HL-60 (cell line): Measurements from ENCODE around the gene IL1RN.

Experiments used
- DNase-seq, 2 experiments: peaks; one replicate each; pipeline ENCODE4 v3.0.0-alpha.2; 2010 to 2020; ENCODE audit warnings: low read depth in 1 of 2, low spot score in 1 of 2
- H3K27ac ChIP-seq: fragments of 250-450 bp; sonication (Bioruptor Pico); replicated peaks from 2 replicates; pipeline ENCODE4 v1.5.1; 2020; ENCODE audit warnings: mild to moderate bottlenecking, moderate library complexity
- H3K27me3 ChIP-seq: fragments of 250-450 bp; sonication (Bioruptor Pico); 2 replicates; pipeline ENCODE4 v1.5.1; 2021; ENCODE audit warnings: mild to moderate bottlenecking, moderate library complexity; ENCODE audit not compliant: insufficient read depth, poor library complexity, severe bottlenecking
- H3K4me3 ChIP-seq: replicated peaks from 2 replicates; pipeline ENCODE4 v1.5.1; 2011; ENCODE audit warnings: mild to moderate bottlenecking, control low read depth, low read length; ENCODE audit not compliant: insufficient read depth
- GABPA ChIP-seq: IDR thresholded peaks from 2 replicates; pipeline ENCODE4 v1.6.1; 2012; ENCODE audit warnings: low read depth
- POLR2AphosphoS5 ChIP-seq: IDR thresholded peaks from 2 replicates; pipeline ENCODE4 v1.6.1; 2012; ENCODE audit warnings: low read depth
- SPI1 ChIP-seq: IDR thresholded peaks from 2 replicates; pipeline ENCODE4 v1.6.1; 2012; ENCODE audit warnings: low read depth, mild to moderate bottlenecking, borderline replicate concordance
- TF ChIP-seq, protein P1 (sequence below): IDR thresholded peaks from one replicate; pipeline ENCODE4 v1.5.1; 2011; ENCODE audit warnings: low read length, control low read depth, inconsistent platforms; ENCODE audit not compliant: insufficient read depth
- TF ChIP-seq, protein P2 (sequence below): IDR thresholded peaks from 2 replicates; pipeline ENCODE4 v1.6.1; 2012; ENCODE audit warnings: low read depth; ENCODE audit not compliant: insufficient replicate concordance

Gene IL1RN

DNA sequence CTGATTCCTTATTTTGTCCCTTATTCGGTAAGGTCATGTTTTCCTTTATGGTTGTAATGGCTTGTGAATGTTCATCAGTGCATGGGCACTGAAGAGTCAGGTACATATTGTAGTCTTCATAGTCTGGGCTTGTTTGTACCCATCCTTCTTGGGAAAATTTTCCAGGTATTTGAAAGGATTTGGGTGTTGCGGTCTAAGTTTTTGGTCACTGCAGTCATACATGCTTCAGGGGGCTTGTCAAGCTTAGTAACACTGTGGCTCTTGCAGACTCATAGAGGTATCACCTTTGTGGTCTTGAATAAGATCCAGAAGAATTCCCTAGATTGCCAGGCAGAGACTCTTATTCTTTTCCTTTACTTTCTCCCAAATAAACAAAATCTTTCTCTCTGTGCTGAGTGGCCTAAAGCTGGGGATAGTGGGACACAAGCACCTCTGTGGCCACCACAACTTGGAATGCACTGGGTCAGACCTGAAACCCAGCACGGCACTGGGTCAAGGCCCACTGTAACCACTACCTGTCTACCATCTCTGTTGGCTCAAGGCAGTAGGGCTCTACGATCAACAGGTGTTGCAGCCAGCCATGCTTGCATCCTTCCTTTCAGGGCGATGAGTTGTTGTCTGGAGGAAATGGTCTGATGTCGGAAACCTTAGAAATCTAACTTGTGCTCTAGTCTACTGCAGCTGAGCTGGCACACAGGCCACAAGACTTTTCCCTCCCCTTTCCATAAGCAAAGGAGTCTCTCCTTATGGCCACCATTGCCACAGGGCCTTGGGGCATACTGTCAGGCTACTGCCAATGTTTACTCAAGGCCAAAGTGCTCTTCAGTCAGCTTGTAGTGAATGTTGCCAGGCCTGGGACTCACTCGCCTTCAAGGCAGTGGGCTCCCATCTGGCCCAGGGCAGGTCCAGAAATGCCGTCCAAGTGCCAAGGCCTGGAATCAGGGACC, 21.5 kb downstream of the IL1RN start:
- TF ChIP-seq, protein P1, sequence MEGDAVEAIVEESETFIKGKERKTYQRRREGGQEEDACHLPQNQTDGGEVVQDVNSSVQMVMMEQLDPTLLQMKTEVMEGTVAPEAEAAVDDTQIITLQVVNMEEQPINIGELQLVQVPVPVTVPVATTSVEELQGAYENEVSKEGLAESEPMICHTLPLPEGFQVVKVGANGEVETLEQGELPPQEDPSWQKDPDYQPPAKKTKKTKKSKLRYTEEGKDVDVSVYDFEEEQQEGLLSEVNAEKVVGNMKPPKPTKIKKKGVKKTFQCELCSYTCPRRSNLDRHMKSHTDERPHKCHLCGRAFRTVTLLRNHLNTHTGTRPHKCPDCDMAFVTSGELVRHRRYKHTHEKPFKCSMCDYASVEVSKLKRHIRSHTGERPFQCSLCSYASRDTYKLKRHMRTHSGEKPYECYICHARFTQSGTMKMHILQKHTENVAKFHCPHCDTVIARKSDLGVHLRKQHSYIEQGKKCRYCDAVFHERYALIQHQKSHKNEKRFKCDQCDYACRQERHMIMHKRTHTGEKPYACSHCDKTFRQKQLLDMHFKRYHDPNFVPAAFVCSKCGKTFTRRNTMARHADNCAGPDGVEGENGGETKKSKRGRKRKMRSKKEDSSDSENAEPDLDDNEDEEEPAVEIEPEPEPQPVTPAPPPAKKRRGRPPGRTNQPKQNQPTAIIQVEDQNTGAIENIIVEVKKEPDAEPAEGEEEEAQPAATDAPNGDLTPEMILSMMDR, result no peak
- TF ChIP-seq, protein P2, sequence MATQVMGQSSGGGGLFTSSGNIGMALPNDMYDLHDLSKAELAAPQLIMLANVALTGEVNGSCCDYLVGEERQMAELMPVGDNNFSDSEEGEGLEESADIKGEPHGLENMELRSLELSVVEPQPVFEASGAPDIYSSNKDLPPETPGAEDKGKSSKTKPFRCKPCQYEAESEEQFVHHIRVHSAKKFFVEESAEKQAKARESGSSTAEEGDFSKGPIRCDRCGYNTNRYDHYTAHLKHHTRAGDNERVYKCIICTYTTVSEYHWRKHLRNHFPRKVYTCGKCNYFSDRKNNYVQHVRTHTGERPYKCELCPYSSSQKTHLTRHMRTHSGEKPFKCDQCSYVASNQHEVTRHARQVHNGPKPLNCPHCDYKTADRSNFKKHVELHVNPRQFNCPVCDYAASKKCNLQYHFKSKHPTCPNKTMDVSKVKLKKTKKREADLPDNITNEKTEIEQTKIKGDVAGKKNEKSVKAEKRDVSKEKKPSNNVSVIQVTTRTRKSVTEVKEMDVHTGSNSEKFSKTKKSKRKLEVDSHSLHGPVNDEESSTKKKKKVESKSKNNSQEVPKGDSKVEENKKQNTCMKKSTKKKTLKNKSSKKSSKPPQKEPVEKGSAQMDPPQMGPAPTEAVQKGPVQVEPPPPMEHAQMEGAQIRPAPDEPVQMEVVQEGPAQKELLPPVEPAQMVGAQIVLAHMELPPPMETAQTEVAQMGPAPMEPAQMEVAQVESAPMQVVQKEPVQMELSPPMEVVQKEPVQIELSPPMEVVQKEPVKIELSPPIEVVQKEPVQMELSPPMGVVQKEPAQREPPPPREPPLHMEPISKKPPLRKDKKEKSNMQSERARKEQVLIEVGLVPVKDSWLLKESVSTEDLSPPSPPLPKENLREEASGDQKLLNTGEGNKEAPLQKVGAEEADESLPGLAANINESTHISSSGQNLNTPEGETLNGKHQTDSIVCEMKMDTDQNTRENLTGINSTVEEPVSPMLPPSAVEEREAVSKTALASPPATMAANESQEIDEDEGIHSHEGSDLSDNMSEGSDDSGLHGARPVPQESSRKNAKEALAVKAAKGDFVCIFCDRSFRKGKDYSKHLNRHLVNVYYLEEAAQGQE, result no peak
- TF ChIP-seq GABPA (no peak), POLR2AphosphoS5 (no peak), SPI1 (no peak)
- H3K27ac ChIP-seq, result no peak overlapping the region
- no peak overlapping the region for H3K4me3 ChIP-seq
- no peaks in the 10 kb centered on the region for H3K27me3 ChIP-seq
- no peak for DNase-seq

DNA sequence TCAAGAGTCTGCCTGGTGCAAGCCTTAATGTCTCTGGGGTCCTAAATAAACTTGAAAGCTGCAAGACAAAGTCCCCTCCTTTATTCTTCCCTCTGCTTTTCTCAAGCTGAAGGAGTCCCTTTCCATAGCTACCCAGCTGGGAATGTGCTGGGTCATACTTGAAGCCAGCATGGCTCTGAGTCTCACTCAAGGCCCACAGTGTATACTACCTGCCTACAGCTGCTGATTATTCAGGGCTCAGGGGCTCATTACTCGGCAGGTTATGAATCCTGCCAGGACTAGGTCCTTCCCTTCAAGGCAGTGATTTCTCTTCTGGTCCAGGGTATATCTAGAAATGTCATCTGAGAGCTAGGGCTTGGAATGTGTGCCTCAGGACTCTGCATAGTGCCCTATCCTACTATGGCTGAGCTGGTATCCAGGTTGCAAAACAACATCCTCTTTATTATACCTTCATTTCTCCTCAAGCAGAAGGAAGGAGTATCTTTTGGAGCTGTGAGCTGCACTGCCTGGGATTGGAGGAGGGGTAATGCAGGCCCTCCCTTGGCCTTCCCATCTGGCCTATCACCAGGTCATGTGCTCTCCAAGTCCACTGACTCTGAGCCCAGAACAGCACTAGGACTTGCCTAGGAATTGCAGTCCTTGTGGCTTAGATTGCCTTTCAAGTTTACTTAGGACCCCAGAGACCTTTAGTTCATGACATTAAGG, 22.3 kb downstream of the IL1RN start:
- H3K27ac ChIP-seq, result no peak overlapping the region
- H3K27me3 ChIP-seq, result no peaks in the 10 kb centered on the region
- no peak overlapping the region for H3K4me3 ChIP-seq
- TF ChIP-seq GABPA (no peak), POLR2AphosphoS5 (no peak), SPI1 (no peak)
- TF ChIP-seq, protein P1, result no peak
- TF ChIP-seq, protein P2, result no peak
- no peak for DNase-seq

DNA sequence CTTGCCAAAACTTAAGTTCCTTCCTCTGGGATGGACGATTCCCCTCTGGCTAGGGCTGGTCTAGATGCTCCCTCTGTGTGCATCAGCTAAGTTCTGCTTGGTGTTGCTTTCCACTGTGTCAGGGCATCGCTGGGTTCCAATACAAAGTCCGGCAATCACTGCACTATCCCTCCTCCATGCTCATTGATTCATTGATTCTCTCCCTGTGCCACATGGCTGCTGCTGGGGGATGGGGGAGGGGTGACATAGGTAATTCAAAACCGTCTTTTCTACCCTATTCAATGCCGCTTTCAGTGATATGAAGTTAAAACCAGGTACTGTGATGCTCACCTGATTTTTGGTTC, 22.8 kb downstream of the IL1RN start:
- DNase-seq, result no peak
- no peak for TF ChIP-seq SPI1
- TF ChIP-seq, protein P1, result no peak
- no peak for TF ChIP-seq POLR2AphosphoS5
- TF ChIP-seq, protein P2, result no peak
- no peak for TF ChIP-seq GABPA
- no peak overlapping the region for H3K27ac ChIP-seq
- H3K27me3 ChIP-seq, result no peaks in the 10 kb centered on the region
- no peak overlapping the region for H3K4me3 ChIP-seq
